GM21360 (cell line): Measurements from ENCODE around the gene ABCD3.

ENCODE experiments used
- ATAC-seq: cut with Tn5 transposase; IDR thresholded peaks from one replicate; pipeline ENCODE4 v1.9.1; 2021; ENCODE audit warnings: mild to moderate bottlenecking, moderate library complexity; ENCODE audit not compliant: unreplicated experiment

Gene ABCD3

GRCh38 chr1:94526152-94526980, 108.2 kb downstream of the ABCD3 start:
- ATAC-seq: no peak

- no peak for ATAC-seq
These were observed 109.3 kb downstream of the ABCD3 start for GRCh38 chr1:94527447-94528031.

- no peak for ATAC-seq
These were observed 110.1 kb downstream of the ABCD3 start for GRCh38 chr1:94528299-94528698.

- no peak for ATAC-seq
These were observed 110.6 kb downstream of the ABCD3 start for GRCh38 chr1:94528826-94529225.

GRCh38 chr1:94529416-94529815, 111.2 kb downstream of the ABCD3 start:
- ATAC-seq: no peak

- ATAC-seq: no peak
These were observed 112.2 kb downstream of the ABCD3 start for GRCh38 chr1:94530373-94530878.

- ATAC-seq: no peak
These were observed 113.5 kb downstream of the ABCD3 start for GRCh38 chr1:94531664-94532063.

- no peak for ATAC-seq
These were observed 113.9 kb downstream of the ABCD3 start for GRCh38 chr1:94532077-94532476.

GRCh38 chr1:94535095-94535494, 116.9 kb downstream of the ABCD3 start:
- no peak for ATAC-seq

GRCh38 chr1:94535879-94536278, 117.7 kb downstream of the ABCD3 start:
- ATAC-seq: no peak

- ATAC-seq: no peak
These were observed 119.1 kb downstream of the ABCD3 start for GRCh38 chr1:94537254-94537653.

GRCh38 chr1:94538243-94538827, 120.1 kb downstream of the ABCD3 start:
- no peak for ATAC-seq

- no peak for ATAC-seq
These were observed 121.3 kb downstream of the ABCD3 start for GRCh38 chr1:94539496-94539895.

- no peak for ATAC-seq
These were observed 122.5 kb downstream of the ABCD3 start for GRCh38 chr1:94540440-94541245.

- peak; percentile 81 for ATAC-seq
These were observed 123.3 kb downstream of the ABCD3 start, which contains the start of gene F3 for GRCh38 chr1:94541246-94542087. Gene F3, minus strand, starts transcription at chr1:94541759. Its CDS starts 123 bp downstream, at chr1:94541636.

- ATAC-seq: no peak
These were observed 124.1 kb downstream of the ABCD3 start for GRCh38 chr1:94542088-94542870.

GRCh38 chr1:94543001-94543400, 124.8 kb downstream of the ABCD3 start:
- no peak for ATAC-seq

GRCh38 chr1:94543893-94544635, 125.9 kb downstream of the ABCD3 start:
- no peak for ATAC-seq
